Rectal smooth muscle tissue (tissue), 1 donor: ENCODE measurements around the gene FBXL4.
"Not testable (repeated sequence)": the region's sequence is repeated elsewhere in the genome, so short reads cannot be mapped to it uniquely, and the experiment has no call there.

ENCODE experiments used
- H3K27ac ChIP-seq: one replicate; pipeline ENCODE4 v1.7.0; 2013; ENCODE audit warnings: low read depth, low read length, inconsistent platforms
- H3K27me3 ChIP-seq: one replicate; pipeline ENCODE4 v1.7.0; 2013; ENCODE audit warnings: low read length; ENCODE audit not compliant: control insufficient read depth, insufficient read depth
- H3K36me3 ChIP-seq: one replicate; pipeline ENCODE4 v1.7.0; 2013; ENCODE audit warnings: low read length; ENCODE audit not compliant: control insufficient read depth, insufficient read depth
- H3K4me1 ChIP-seq: one replicate; pipeline ENCODE4 v1.7.0; 2013; ENCODE audit warnings: low read length; ENCODE audit not compliant: control insufficient read depth, insufficient read depth
- H3K4me3 ChIP-seq: one replicate; pipeline ENCODE4 v1.7.0; 2013; ENCODE audit warnings: low read length
- H3K9ac ChIP-seq: one replicate; pipeline ENCODE4 v1.7.0; 2013; ENCODE audit warnings: low read length

The FBXL4 gene

GRCh38 chr6:98944168-98944567, 3.6 kb downstream of the FBXL4 start:
- Histone ChIP-seq H3K27me3 (no peaks in the 10 kb centered on the region), H3K36me3 (no peaks in the 10 kb centered on the region), H3K4me1 (peaks cover 7% of the 10 kb centered on the region), H3K9ac (no peak overlapping the region), H3K4me3 (no peak overlapping the region), H3K27ac (no peak overlapping the region)

DNA sequence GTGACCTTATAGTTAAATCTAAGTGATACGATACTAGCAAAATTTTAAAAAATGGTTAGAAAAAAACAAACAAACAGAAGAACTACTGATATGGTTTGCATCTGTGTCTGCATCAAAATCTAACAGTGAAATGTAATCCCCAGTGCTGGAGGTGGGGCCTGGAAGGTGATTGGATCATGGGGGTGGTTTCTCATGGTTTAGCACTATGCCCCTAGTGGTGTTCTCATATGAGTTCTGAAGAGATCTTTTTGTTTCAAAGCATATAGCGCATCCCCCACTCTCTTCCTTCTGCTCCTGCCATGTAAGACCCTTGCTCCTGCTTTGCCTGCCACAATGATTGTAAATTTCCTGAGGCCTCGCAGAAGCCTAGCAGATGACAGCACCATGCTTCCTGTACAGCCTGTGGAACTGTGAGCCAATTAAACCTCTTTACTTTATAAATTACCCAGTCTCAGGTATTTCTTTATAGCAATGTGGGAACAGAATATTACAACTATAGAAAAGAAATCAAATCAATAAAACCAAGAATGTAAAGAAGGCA, 5.4 kb downstream of the FBXL4 start:
- Histone ChIP-seq H3K27ac (no peak overlapping the region), H3K4me1 (peaks cover 7% of the 10 kb centered on the region), H3K4me3 (no peak overlapping the region), H3K9ac (no peak overlapping the region), H3K27me3 (no peaks in the 10 kb centered on the region), H3K36me3 (no peaks in the 10 kb centered on the region)

GRCh38 chr6:98941319-98941718, 6.4 kb downstream of the FBXL4 start:
- H3K4me3 ChIP-seq = no peak overlapping the region
- peaks cover 4% of the 10 kb centered on the region for H3K4me1 ChIP-seq
- H3K36me3 ChIP-seq = no peaks in the 10 kb centered on the region
- no peak overlapping the region for H3K9ac ChIP-seq
- no peaks in the 10 kb centered on the region for H3K27me3 ChIP-seq
- H3K27ac ChIP-seq = no peak overlapping the region

DNA sequence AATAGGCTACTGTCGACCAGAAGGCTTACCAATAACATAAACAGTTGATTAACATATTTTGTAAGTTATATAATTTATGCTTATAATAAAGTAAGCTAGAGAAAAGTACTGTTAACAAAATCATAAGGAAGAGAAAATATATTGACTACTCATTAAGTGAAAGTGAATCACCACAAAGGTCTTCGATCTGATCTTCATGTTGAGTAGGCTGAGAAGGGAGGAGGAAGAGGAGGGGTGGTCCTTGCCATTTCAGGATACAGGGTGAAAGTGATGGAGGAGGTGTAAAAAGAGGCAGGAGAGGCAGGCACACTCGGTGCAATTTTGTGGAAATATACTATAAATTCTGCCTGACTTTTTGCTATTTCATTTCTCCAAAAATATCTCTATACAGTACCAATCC, 10.4 kb downstream of the FBXL4 start:
- Histone ChIP-seq H3K9ac (no peak overlapping the region), H3K36me3 (no peaks in the 10 kb centered on the region), H3K4me3 (no peak overlapping the region), H3K27ac (no peak overlapping the region), H3K27me3 (no peaks in the 10 kb centered on the region), H3K4me1 (no peaks in the 10 kb centered on the region)

- Histone ChIP-seq H3K27me3 (no peaks in the 10 kb centered on the region), H3K27ac (no peak overlapping the region), H3K36me3 (peaks cover 2% of the 10 kb centered on the region), H3K4me3 (no peak overlapping the region), H3K4me1 (no peaks in the 10 kb centered on the region), H3K9ac (no peak overlapping the region)
Measured at GRCh38 chr6:98932381-98932780, 15.4 kb downstream of the FBXL4 start.

DNA sequence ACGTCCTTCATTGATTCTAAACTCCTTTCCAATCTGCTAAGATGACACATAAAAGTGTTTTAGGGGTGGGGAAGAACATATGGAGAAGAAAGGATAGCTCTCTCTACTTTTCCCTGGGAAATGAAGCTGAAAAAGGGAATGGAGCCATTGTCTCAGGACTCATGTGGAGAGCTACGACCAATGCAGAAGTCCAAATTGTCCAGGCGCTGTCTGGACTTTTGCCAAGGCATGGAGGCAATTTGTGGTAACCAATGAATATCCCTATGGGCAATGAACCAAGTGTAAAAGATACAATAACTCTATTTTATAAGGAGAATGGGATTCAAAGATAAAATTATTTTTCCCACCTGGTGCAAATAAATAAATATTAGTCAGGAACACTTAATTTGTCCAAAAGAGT, 16.1 kb downstream of the FBXL4 start:
- no peak overlapping the region for H3K4me3 ChIP-seq

DNA sequence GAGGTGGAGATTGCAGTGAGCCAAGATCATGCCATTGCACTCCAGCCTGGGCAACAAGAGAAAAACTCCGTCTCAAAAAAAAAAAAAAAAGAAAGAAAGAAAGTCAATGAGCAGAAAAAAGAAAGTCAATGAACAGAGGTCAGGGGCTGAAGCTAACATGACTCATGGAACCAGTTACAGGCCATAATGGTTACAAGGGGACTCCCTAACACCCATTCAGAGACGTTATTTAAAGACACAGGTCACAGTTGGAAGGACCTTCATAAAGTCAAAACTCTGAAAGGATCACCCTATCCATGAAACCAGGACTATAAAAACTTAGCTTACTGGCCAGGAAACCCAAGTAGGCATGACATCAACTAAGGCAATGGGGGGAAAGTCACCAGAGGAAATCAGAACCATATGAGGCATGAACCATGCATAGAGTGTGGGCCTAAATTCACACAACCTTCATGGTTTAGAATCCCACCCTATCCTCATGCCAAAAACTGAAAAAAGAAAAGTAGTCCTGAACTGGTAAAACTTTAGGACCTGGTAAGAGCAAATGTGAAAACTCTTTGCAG, 18.2 kb downstream of the FBXL4 start:
- Histone ChIP-seq H3K4me1 (no peaks in the 10 kb centered on the region), H3K9ac (no peak overlapping the region), H3K27me3 (no peaks in the 10 kb centered on the region), H3K27ac (no peak overlapping the region), H3K4me3 (no peak overlapping the region), H3K36me3 (peaks cover 8% of the 10 kb centered on the region)

More for the DNA sequence above, 16.1 kb downstream of the FBXL4 start:
- no peak overlapping the region for H3K9ac ChIP-seq
- H3K4me1 ChIP-seq = no peaks in the 10 kb centered on the region
- H3K27me3 ChIP-seq = no peaks in the 10 kb centered on the region
- no peak overlapping the region for H3K27ac ChIP-seq
- peaks cover 2% of the 10 kb centered on the region for H3K36me3 ChIP-seq

DNA sequence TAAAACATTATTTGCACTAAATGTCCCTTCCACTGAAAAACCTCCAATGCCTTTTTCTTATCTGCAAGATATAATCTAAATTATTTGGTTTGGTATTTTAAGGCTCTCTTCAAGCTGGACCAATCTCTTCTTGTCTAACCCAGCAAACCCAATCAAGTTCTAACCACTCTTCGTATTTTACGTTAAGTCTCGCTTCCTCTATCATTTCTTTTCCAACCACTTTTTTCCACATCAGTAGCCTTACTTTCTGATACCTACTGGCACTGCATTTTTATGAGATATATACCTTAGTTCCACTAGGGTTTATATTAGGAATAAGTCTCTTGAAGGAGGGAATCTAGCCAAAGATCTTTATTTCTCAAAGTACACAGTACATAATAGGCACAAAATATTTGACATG, 19.1 kb downstream of the FBXL4 start:
- H3K36me3 ChIP-seq = peaks cover 8% of the 10 kb centered on the region
- no peaks in the 10 kb centered on the region for H3K4me1 ChIP-seq
- H3K27me3 ChIP-seq = no peaks in the 10 kb centered on the region
- H3K9ac ChIP-seq = no peak overlapping the region
- no peak overlapping the region for H3K27ac ChIP-seq
- no peak overlapping the region for H3K4me3 ChIP-seq

DNA sequence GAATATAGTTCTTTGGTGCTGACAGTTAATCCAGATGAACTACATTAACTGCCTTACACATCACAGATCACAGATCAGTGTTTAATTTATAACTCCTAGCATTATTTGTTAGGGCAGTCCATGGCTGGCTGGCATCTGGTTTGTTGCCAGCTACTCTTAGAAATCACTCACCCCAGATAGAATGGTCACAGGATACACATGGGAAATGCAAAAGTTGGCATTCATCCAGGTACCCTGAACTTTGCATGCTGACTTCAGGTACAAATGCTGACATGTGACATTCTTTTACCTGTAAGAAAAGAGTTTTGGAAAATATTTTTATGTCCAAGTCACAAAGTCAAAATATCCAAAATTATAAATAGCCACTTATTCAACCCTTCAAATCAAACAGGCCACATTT, 20.2 kb downstream of the FBXL4 start:
- H3K27ac ChIP-seq = no peak overlapping the region
- no peak overlapping the region for H3K9ac ChIP-seq
- H3K4me1 ChIP-seq = no peaks in the 10 kb centered on the region
- no peaks in the 10 kb centered on the region for H3K27me3 ChIP-seq
- H3K4me3 ChIP-seq = no peak overlapping the region
- H3K36me3 ChIP-seq = peaks cover 8% of the 10 kb centered on the region

- peaks cover 6% of the 10 kb centered on the region for H3K36me3 ChIP-seq
- H3K4me3 ChIP-seq = no peak overlapping the region
- H3K27ac ChIP-seq = no peak overlapping the region
- H3K4me1 ChIP-seq = no peaks in the 10 kb centered on the region
- no peaks in the 10 kb centered on the region for H3K27me3 ChIP-seq
- no peak overlapping the region for H3K9ac ChIP-seq
Measured at GRCh38 chr6:98925831-98926230, 21.9 kb downstream of the FBXL4 start.

DNA sequence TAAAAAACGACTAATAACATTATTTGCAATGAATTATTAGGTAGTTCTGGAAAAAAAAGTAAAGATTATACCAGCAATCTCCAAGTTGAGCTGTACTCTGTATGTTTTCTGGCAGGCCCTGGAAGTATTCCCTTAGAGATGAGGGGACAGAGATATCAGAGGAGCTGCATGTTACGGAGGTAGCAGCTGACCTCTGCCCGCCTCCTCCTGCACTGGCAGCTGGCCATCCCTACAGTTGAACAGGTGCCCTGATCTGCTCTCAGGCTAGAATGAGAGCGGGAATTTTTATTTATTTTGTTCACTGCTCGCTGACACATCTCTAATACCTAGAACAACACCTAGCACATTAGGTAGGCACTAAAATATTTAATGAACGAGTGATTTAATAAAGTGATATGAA, 23.1 kb downstream of the FBXL4 start:
- Histone ChIP-seq H3K9ac (no peak overlapping the region), H3K4me3 (no peak overlapping the region), H3K27ac (no peak overlapping the region), H3K27me3 (no peaks in the 10 kb centered on the region), H3K36me3 (peaks cover 6% of the 10 kb centered on the region), H3K4me1 (no peaks in the 10 kb centered on the region)

DNA sequence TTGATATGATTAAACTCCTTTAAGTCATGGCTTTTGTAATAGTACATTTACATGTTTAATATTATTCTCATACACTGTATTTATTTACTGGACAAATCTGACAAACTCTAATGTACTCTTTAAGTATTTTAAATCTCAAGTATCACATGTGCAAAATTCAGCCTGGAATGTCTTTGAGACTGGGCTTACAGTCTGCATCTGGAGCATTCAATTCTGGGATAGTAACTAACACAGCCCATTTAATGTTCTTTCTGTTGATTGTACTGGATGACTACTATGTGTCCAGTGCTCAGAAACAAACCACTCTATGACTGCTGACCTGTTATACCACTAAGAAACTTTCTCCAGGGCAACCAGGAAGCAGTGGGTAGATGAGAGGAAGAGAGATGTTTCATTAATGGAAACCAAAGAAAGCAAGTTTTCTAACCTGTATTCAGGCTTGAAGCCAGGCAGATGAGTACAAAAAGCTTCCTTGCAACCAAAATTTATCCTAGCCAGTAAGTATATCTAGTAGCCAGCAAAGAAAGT, 26.8 kb downstream of the FBXL4 start:
- H3K4me1 ChIP-seq = no peaks in the 10 kb centered on the region
- H3K4me3 ChIP-seq = no peak overlapping the region
- no peak overlapping the region for H3K27ac ChIP-seq
- no peaks in the 10 kb centered on the region for H3K27me3 ChIP-seq
- peaks cover 3% of the 10 kb centered on the region for H3K36me3 ChIP-seq
- H3K9ac ChIP-seq = no peak overlapping the region

GRCh38 chr6:98910946-98911345, 36.8 kb downstream of the FBXL4 start:
- not testable (repeated sequence) for H3K4me1 ChIP-seq, H3K9ac ChIP-seq, H3K4me3 ChIP-seq

More at GRCh38 chr6:98910946-98911345, 36.8 kb downstream of the FBXL4 start:
- H3K36me3 ChIP-seq, H3K27ac ChIP-seq, H3K27me3 ChIP-seq: not testable (repeated sequence)
